GOT3 (cell line): ENCODE results near the gene PRRT1B.
"Not testable (repeated sequence)": the region's sequence is repeated elsewhere in the genome, so short reads cannot be mapped to it uniquely, and the experiment has no call there.

ENCODE experiments used
- DNase-seq: peaks from one replicate; lab custom pipeline; 2025; ENCODE audit warnings: mixed read lengths; lab: John Stamatoyannopoulos, UW

PRRT1B gene

DNA sequence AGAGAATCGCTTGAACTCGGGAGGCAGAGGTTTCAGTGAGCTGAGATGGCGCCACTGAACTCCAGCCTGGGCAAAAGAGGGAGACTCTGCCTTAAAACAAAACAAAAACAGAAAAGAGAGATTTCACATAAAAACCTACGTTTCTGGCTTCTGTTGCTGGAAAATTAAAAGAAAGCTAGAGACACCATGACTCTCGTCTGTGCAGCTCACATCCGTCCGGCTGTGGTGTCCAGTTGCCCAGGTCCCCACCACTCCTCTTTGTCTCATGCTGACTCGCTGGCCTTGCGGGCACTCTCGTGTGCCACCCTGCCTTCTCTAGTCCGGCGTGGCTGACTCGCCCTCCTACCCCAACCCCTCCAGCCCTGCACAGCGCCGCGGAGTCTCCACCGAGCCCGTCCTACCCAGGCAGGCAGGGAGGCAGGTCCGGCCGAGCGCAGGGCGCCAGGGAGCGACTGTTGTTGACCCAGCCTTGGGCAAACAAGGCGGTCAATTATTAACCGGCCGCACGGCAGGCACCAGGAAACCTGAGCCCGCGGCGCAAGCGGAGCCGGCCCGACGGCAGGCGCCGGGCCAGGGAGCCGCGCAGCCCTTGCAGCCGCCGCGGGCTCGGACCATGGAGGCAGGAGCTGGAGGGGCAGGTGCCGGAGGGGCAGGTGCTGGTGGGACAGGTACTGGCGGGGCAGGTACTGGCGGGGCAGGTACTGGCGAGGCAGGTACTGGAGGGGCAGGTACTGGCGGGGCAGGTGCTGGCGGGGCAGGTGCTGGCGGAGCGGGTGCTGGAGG, at the start of gene PRRT1B:
PRRT1B (plus strand) TSS at position 521 of the 783 bp plus-strand sequence; CDS start at position 614, 93 bp downstream.
- DNase-seq, result no peak

DNA sequence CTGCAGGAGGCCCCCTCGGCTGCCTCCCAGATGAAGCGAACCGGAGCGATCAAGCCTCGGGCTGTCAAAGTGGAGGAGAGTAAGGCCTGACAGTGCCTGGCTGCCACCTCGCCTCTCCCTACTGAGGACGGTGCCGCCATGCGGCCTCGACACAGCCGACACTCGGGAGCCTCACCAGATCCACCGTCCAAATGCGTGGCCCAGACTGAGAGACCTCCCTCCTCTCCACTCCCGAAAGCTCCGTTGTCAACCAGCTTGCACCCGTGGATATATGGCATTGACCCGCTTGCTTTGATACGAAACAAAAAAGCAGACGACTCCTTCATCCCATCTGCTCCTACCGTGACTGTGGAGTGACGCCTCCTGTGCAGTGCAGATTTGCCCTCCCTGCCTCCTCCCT, 49.5 kb upstream of the PRRT1B start:
- no peak for DNase-seq

DNA sequence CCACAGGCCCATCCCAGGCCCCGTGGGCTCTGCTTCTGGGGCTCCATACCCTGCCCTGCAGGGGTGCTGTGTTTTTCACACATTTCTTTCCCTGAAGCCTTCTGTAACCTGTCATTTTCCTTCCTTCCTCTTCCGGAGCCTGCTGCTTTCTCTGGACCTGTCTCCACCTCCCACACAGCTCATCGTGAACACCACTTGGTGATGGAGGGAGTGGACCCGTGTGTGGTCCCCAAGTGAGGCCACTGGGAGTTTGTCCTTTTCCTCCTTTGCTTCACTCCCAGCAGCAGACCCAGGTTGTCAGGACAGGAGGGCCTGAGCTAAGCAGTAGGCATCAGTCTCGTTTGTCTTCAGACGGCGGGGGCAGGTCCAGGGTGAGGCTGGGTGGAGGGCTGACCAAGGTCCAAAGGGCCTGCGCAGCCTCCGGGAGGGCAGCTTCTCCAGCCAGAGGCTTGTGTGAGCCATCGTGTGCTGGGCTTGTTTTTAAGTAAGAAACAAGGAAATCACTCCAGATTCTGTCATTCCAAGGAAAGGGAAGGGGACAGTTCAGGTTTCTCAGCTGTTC, 48.4 kb upstream of the PRRT1B start:
- no peak for DNase-seq

DNA sequence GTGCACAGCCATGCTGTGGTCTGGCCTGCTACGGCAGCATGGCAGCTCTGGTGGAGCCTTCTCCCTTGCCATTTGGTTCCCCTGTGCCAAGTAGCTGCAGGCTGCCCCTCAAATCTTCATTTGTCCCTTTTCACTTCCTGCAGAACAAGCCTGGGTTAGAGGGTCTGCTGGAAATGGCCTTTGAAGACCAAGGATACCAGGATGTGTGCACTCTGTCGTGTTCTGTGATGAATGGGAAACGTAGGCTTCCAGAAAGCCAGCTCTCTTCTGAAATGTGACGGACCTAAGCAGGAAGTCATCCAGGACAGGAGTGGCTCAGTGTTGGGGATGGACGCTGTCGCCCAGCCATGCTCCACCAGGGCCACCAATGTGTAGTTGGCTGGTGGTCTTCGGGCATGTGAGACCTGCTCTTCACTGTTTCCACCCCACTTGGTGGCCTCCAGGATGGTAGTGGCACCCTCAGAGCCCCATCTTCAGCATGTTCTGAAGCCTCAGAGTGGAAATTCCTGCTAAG, 46.0 kb upstream of the PRRT1B start:
- no peak for DNase-seq

DNA sequence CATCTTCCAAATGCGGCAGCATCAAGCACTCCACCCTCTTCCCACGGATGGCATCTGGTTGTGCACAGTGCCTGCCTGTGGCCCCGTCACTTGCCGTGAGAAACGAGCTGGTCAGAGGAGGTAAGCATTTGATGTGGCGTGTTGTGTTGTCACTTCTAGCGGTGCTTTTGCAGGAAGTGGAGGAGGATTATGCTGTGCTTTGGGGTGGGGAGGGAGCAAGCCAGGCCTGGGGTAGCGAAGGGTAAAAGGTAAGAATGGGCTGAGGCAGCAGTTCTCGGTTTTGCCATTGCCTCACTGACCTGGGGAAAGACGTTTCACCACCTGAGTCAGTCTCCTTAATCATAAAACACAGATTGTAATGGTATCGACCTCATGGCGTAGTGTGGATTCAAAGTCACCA, 44.9 kb upstream of the PRRT1B start:
- no peak for DNase-seq

DNA sequence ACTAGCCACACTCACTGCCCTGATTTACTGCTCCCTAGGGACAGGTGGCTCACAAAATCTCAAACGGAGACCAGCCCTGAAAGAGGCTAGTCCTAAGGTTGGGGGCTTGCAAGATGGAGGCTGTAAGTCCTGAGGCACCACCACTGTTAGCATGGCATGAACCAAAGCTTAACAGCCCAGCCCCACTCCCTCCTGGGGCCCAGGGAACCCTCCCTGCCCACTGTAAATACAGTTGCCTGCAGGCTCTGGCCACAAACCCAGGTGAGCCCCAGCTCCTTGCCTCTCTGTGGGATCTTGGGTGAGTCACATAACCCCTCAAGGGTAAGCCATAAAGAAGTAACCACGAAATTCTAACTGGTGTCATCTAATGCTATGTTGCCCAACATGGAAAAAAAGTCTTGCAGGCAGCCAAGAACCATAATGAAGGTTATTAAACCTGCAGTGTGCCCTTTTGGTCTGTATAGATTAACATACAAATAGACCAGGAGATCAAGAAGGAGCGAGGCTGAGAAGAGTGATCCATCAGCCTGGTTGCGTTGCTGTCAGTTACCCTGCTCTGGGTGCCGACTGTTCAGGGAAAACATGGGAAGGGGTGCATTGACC, 44.3 kb upstream of the PRRT1B start:
- DNase-seq, result peak; percentile 33

DNA sequence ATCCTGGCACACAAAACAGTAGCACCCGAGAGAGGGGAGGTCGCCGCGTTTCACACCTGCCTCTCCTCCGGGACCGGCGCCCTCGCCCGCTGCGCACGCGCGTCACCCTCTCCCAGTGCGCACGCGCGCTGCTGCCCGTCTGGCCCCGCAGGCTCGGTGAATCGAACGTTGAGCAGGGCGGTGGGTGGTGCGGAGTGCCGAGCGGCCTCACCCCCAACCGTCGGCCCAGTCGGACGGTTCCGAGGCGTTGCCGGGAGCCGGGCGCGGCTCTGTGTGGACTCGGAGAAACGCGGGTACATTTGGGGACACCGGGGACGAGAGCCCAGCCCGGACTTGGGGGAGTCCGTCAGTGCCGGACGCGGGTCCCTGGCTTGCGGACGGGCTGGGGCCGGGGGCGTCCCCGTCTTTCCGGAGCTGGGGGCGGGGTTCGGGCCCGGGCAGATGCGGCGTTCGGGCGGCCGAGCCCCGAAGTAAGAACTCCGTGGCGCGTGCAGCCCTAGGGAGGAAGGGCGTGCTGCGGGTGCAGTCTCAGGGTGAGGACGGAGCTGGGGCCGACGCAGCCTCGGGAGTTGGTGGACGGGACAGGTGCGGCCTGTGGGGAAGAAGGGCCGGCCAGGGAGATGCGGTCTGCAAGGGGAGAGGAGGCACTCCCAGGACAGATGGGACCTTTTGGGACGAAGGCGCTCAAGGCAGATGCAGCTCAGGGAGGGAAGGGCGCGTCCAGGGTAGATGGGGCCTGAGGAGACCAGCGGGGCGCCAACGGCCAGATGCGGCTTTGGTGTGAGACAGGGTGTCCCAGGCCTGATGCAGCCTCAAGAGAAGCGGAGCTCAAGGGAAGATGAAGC, 42.3 kb upstream of the PRRT1B start, which contains the start of gene POMT1:
POMT1 (plus strand) TSS at position 138 of the 845 bp plus-strand sequence. CDS start 1,301 bp downstream, outside the sequence.
- peak; percentile 53 for DNase-seq

DNA sequence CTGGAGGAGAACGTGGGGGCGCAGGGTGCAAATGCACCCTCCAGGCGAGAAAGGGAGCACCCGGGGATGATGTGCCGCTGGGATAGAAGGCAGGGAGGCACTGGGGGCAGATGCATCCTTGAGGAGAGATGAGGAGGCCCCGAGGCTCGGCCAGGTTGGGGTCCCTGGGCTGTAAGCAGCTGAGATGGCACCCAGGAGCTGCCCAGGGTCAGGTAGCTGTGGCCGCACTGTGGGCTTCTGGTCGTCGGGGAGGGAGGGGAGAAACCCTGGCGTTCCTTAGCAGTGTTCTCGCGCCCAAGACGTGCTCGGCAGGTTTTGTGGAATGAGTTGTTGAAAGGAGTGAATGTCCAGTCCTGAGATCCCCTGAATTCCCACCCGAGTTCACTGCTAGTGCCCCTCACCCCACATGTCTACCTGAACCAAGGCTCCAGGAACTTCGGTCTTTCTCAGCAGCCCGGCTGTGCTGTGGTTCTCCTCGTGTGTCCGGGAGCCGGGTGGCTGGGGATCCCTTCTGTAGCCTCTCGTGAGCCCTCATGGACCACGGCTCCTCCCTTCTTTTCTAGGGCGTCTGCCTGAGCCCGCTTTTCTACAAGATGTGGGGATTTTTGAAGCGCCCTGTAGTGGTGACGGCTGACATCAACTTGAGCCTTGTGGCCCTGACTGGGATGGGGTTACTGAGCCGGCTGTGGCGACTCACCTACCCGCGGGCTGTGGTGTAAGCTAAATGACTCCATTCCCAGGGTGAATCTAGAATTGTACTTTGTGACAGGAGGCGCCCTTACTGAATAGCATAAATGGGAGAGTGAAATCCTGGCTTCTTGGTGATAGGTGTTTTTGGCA, 41.5 kb upstream of the PRRT1B start:
- DNase-seq, result peak; percentile 24

DNA sequence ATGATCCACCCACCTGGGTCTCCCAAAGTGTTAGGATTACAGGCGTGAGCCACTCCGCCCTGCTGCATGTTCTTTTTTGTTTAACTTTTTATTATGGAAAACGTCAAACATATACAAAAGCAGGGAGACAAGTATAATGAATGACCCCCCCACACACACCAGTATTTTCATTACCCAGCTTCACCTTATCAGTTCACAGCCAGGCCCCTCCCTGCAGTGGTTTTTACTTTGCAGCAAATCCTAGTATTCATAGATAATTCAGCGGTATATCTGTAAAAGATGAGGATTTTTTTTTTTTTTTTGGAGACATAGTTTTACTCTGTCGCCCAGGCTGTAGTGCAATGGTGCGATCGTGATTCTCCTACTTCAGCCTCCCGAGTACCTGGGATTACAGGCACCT, 40.3 kb upstream of the PRRT1B start:
- DNase-seq, result no peak

DNA sequence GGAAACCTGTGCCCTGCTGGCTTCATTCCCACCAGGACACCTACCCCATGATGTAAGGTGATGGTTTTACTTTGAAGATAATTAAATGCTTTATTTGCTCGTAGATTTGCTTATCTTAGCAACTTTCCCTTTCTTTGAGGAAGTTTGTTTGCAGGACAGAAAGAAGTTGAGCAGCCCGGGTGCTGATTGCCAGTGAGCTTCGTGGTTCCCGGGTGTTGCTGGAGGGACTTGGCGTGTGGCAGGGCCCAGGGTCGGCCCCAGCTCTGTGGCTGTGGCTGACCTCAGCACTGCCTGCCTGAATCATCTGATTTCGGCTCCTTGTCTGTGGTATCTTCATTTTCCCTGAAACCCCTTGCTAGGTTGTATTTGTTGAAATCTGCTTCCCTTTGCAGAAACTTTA, 33.9 kb upstream of the PRRT1B start:
- no peak for DNase-seq

DNA sequence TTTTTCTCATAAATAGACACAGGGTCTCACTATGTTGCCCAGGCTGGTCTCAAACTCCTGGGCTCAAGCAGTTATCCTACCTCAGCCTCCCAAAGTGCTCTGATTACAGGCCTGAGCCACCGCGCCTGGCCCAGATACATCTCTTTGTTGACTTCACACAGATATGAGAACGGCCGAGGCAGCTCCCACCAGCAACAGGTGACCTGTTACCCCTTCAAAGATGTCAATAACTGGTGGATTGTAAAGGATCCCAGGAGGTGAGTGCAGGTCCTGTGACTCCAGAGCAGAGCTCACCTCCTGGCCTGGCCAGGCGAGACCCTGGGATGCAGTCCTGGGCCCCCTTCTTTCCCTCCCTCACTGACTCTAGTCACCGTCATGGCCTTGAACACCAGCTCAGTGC, 33.4 kb upstream of the PRRT1B start:
- no peak for DNase-seq

DNA sequence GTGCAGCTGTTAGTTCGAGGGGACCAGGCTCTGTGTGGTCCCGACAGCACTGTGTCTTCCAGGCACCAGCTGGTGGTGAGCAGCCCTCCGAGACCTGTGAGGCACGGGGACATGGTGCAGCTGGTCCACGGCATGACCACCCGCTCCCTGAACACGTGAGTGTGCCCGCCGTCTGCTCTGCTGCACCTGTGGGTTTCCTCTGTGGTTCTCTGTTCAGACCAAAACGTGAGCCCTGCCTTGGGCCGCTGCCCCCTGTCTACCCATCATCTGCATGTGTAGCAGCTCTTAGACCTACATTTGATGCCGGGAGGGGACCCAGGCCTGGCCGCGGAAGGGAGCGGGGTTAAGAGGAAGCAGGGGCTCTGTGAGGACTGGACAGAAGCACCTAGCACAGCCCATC, 32.1 kb upstream of the PRRT1B start:
- DNase-seq, result no peak

- DNase-seq, result not testable (repeated sequence)
These were observed 29.7 kb upstream of the PRRT1B start for GRCh38 chr9:131515559-131516031.

GRCh38 chr9:131516100-131516499, 29.2 kb upstream of the PRRT1B start:
- no peak for DNase-seq

DNA sequence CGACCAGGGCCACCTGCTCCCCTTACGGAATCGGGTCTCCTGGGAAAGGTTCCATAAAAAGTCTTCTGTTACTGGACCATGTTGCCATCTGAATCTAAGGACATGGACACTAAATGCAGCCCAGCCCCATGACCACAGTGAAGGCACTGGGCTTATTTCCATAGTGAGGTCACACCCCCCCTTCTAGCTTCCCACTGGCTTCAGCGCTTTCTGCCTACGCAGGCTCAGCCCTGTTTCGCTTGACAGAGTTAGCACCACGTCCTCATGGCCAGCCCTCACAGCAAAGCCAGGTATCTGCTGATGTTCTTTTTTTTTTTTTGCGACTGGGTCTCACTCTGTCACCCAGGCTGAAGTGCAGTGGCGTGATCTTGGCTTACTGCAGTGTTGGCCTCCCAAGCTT, 28.4 kb upstream of the PRRT1B start:
- no peak for DNase-seq

DNA sequence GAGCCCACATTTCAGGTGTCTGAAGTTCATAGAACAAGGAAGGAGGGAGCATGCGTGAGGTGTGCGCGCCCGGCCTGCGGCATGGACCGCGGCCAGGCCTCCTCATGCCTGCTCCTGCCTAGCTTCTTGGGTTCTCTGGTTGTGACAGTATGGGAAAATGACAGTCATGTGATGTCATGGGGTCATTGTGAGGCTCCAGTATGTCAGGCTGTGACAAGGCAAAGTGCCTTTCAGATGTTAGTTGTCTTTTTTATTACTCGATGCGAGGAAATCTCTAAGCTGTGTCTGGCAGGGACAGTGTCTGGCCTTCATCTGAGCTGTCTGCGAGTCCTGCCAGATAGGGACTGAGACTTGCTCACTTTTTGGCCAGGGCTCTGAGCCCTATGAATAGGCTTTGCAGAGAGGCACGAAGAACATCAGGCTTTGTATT, 27.5 kb upstream of the PRRT1B start:
- DNase-seq, result no peak

DNA sequence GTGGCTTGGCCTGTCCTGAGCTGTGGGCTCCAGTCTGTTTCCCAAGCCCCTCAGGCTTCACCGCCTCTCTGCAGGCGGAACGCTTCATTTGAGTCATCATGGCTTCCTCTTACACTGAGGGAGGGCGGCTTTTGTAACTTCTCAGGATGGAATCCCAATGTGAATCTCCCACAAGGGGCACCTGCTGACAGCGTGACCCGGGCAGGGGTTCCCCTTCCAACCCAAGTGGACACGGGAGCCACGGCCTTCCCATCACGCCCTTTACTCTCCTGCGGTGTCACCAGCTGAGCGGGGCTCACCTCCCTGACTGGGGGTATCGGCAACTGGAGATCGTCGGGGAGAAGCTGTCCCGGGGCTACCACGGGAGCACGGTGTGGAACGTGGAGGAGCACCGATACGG, 26.8 kb upstream of the PRRT1B start:
- DNase-seq, result no peak

DNA sequence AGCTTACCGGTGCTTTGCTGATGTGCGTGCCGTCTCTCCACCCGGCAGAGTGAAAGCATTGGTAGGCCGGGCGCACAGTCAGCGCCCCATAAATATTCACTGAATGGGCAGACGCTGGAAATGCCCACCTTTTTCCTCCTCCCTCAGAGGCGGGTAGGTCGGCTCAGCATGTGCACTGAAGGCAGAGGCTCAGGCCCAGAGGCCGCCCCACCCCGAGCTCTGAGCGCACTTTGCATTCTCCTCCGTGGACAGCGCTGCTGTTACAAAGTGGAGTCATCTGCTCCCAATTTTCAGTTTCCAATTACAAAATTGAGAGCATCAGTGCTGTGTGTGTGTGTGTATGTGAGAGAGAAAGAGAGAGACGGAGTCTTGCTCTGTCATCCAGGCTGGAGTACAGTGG, 24.8 kb upstream of the PRRT1B start:
- no peak for DNase-seq

DNA sequence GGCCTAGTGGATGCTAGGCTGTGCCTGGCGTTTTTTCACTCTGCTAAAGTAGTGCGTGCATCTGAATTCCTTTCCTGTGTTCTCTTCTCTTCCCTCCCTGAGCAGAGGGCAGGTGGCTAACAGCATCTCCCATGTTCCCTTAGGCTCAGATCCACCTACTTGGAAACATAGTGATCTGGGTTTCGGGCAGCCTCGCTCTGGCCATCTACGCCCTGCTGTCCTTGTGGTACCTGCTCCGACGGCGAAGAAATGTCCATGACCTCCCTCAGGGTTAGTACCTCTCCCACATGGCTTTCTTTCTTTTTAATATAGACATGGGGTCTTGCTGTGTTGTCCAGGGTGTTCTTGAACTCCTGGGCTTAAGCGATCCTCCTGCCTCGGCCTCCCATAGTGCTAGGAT, 24.1 kb upstream of the PRRT1B start:
- no peak for DNase-seq

- no peak for DNase-seq
These were observed 23.5 kb upstream of the PRRT1B start for GRCh38 chr9:131521822-131522221.
